NOMO-1 (cell line): Measurements from ENCODE around the gene VIL1.

Source experiments
- DNase-seq, 2 experiments: peaks; one replicate each; lab custom pipeline; 2025; ENCODE audit not compliant: unreplicated experiment in 2 of 2; lab: John Stamatoyannopoulos, UW

The VIL1 gene

GRCh38 chr2:218418717-218419458, at the start of gene VIL1:
TSS of gene VIL1 (plus strand) at chr2:218419123. CDS start at chr2:218423779, 4,656 bp downstream.
- DNase-seq: no peak

- peak in 1 of 2 experiments; percentile 25 for DNase-seq
These were observed 49.6 kb upstream of the VIL1 start for GRCh38 chr2:218369330-218369729.

- peak; percentile 85 to 96 for DNase-seq
These were observed 48.4 kb upstream of the VIL1 start for GRCh38 chr2:218370410-218371063.

- DNase-seq: no peak
These were observed 47.0 kb upstream of the VIL1 start for GRCh38 chr2:218371983-218372350.

- no peak for DNase-seq
These were observed 44.1 kb upstream of the VIL1 start for GRCh38 chr2:218374795-218375194.

GRCh38 chr2:218375212-218375611, 43.7 kb upstream of the VIL1 start:
- no peak for DNase-seq

- DNase-seq: no peak
These were observed 40.9 kb upstream of the VIL1 start for GRCh38 chr2:218378053-218378452.

GRCh38 chr2:218381916-218382366, 37.0 kb upstream of the VIL1 start, which contains the start of gene SLC11A1:
TSS of gene SLC11A1 (plus strand) at chr2:218382273. CDS start at chr2:218382369, 96 bp downstream.
- DNase-seq: peak; percentile 43 to 49

- DNase-seq: no peak
These were observed 36.1 kb upstream of the VIL1 start for GRCh38 chr2:218382785-218383184.

GRCh38 chr2:218383892-218384519, 34.9 kb upstream of the VIL1 start:
- DNase-seq: no peak

GRCh38 chr2:218384975-218385374, 33.9 kb upstream of the VIL1 start:
- DNase-seq: no peak

- no peak for DNase-seq
These were observed 32.2 kb upstream of the VIL1 start for GRCh38 chr2:218386505-218387368.

GRCh38 chr2:218387369-218388194, 31.3 kb upstream of the VIL1 start:
- DNase-seq: no peak

- no peak for DNase-seq
These were observed 29.4 kb upstream of the VIL1 start for GRCh38 chr2:218389333-218390150.

GRCh38 chr2:218391202-218391601, 27.7 kb upstream of the VIL1 start:
- DNase-seq: no peak

GRCh38 chr2:218392459-218392858, 26.5 kb upstream of the VIL1 start:
- DNase-seq: no peak

GRCh38 chr2:218392891-218393462, 25.9 kb upstream of the VIL1 start:
- DNase-seq: no peak

- peak; percentile 37 to 44 for DNase-seq
These were observed 25.1 kb upstream of the VIL1 start for GRCh38 chr2:218393750-218394290.
